Measurements from ENCODE around the gene HLCS.

DNA sequence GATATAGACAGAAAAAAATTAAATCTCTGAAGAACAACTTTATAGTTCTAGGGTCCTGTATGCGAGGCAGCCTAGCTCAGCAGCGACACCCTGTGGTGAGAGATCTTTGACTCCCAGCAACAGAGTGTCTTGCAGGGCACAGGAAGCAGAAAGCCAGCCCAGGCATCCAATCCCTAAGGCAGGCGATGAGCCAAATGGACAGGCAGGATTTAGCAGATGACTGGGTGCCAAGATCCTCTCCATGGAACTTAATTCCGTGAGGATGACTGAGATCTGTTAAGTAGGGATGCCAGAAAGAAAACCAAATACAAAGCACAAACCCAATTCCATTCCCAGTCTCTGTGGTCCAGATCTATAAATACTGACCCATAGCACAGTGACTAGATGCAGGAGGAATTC, 38.8 kb downstream of the HLCS start:
- TF ChIP-seq POLR2A (IDR thresholded peaks at IDR 0.05) = no peak
- TF ChIP-seq, protein P1, sequence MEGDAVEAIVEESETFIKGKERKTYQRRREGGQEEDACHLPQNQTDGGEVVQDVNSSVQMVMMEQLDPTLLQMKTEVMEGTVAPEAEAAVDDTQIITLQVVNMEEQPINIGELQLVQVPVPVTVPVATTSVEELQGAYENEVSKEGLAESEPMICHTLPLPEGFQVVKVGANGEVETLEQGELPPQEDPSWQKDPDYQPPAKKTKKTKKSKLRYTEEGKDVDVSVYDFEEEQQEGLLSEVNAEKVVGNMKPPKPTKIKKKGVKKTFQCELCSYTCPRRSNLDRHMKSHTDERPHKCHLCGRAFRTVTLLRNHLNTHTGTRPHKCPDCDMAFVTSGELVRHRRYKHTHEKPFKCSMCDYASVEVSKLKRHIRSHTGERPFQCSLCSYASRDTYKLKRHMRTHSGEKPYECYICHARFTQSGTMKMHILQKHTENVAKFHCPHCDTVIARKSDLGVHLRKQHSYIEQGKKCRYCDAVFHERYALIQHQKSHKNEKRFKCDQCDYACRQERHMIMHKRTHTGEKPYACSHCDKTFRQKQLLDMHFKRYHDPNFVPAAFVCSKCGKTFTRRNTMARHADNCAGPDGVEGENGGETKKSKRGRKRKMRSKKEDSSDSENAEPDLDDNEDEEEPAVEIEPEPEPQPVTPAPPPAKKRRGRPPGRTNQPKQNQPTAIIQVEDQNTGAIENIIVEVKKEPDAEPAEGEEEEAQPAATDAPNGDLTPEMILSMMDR (IDR thresholded peaks at IDR 0.05) = peak; percentile 78 to 93 (median 90)

Measured in prostate gland (tissue), 2 donors.